A673 (cell line): Measurements from ENCODE around the gene SFMBT2.

ENCODE experiments used
- CTCF ChIP-seq: fragments of 300-800, 200-600 bp; sonication (generic); conservative IDR thresholded peaks from 2 replicates; pipeline ENCODE4 v1.5.1; 2017; ENCODE audit warnings: low read depth, mild to moderate bottlenecking, antibody characterized with exemption, low read length, moderate library complexity, mixed read lengths
- EZH2 ChIP-seq: fragments of 200-600 bp; sonication (generic); IDR thresholded peaks from 2 replicates; pipeline ENCODE4 v1.6.1; 2017; ENCODE audit warnings: borderline replicate concordance, low read depth, mild to moderate bottlenecking, mixed read lengths, antibody characterized with exemption, low read length; ENCODE audit not compliant: poor library complexity, severe bottlenecking

- no peak for TF ChIP-seq CTCF
- no peak for TF ChIP-seq EZH2
These were observed 245.9 kb downstream of the SFMBT2 start for GRCh38 chr10:7164955-7165354.
